OCI-LY1 (cell line): Measurements from ENCODE around the gene KCNMB2.

ENCODE experiments used
- H2AFZ ChIP-seq: fragments of 200-600 bp; sonication (generic), shearing (Covaris generic); 2 replicates; pipeline ENCODE4 v1.6.0; 2014; ENCODE audit warnings: antibody characterized with exemption, mild to moderate bottlenecking, low read length
- H3F3A ChIP-seq: fragments of 200-600 bp; sonication (generic), shearing (Covaris generic); 2 replicates; pipeline ENCODE4 v1.6.0; 2014; ENCODE audit warnings: mild to moderate bottlenecking, antibody characterized with exemption, low read length, moderate library complexity; ENCODE audit not compliant: insufficient read depth
- H3K27ac ChIP-seq: fragments of 200-600 bp; sonication (generic); 2 replicates; pipeline ENCODE4 v1.5.1; 2014; ENCODE audit warnings: low read length, mixed run types, mild to moderate bottlenecking, low read depth; ENCODE audit not compliant: poor library complexity, severe bottlenecking
- H3K27me3 ChIP-seq: fragments of 200-600 bp; sonication (generic); 2 replicates; pipeline ENCODE4 v1.6.0; 2014; ENCODE audit warnings: antibody characterized with exemption, mild to moderate bottlenecking, low read length, moderate library complexity; ENCODE audit not compliant: insufficient read depth
- H3K36me3 ChIP-seq: fragments of 200-600 bp; sonication (generic); 2 replicates; pipeline ENCODE4 v1.6.1; 2014; ENCODE audit warnings: mild to moderate bottlenecking, antibody characterized with exemption, low read length, moderate library complexity, mixed read lengths; ENCODE audit not compliant: insufficient read depth
- H3K4me1 ChIP-seq: fragments of 200-600 bp; sonication (generic); 2 replicates; pipeline ENCODE4 v1.5.1; 2014; ENCODE audit warnings: mild to moderate bottlenecking, low read length, moderate library complexity; ENCODE audit not compliant: insufficient read depth, severe bottlenecking
- H3K4me2 ChIP-seq: fragments of 200-600 bp; sonication (generic), shearing (Covaris generic); 2 replicates; pipeline ENCODE4 v1.6.1; 2014; ENCODE audit warnings: low read length
- H3K4me3 ChIP-seq: fragments of 200-600 bp; sonication (generic); 2 replicates; pipeline ENCODE4 v1.5.1; 2014; ENCODE audit warnings: low read length, low read depth, mild to moderate bottlenecking, mixed read lengths; ENCODE audit not compliant: poor library complexity, severe bottlenecking
- H3K79me2 ChIP-seq: fragments of 200-600 bp; shearing (Covaris generic); 2 replicates; pipeline ENCODE4 v1.6.1; 2016; ENCODE audit warnings: mixed run types, low read length, mixed read lengths; ENCODE audit not compliant: insufficient read depth
- H3K9ac ChIP-seq: fragments of 200-600 bp; sonication (generic), shearing (Covaris generic); 2 replicates; pipeline ENCODE4 v1.6.1; 2014; ENCODE audit warnings: mild to moderate bottlenecking, low read length, mixed read lengths
- H3K9me2 ChIP-seq: fragments of 200-600 bp; sonication (generic), shearing (Covaris generic); 2 replicates; pipeline ENCODE4 v1.6.1; 2014; ENCODE audit warnings: low read depth, mild to moderate bottlenecking, low read length, mixed read lengths
- H3K9me3 ChIP-seq: fragments of 200-600 bp; shearing (Covaris generic); 2 replicates; pipeline ENCODE4 v1.6.1; 2014; ENCODE audit warnings: low read length, mixed read lengths
- H4K20me1 ChIP-seq: fragments of 200-600 bp; sonication (generic), shearing (Covaris generic); 2 replicates; pipeline ENCODE4 v1.6.0; 2016; ENCODE audit warnings: mild to moderate bottlenecking, low read length; ENCODE audit not compliant: insufficient read depth
- EZH2 ChIP-seq: fragments of 200-600 bp; sonication (generic), shearing (Covaris generic); IDR thresholded peaks from 2 replicates; pipeline ENCODE4 v1.8.0; 2017; ENCODE audit warnings: borderline replicate concordance, mixed run types, mild to moderate bottlenecking, antibody characterized with exemption, low read length, moderate library complexity, mixed read lengths
- TF ChIP-seq, protein P1 (sequence below): fragments of 200-600 bp; sonication (generic), shearing (Covaris generic); IDR thresholded peaks from 2 replicates; pipeline ENCODE4 v1.5.1; 2017; ENCODE audit warnings: mild to moderate bottlenecking, antibody characterized with exemption, low read length, moderate library complexity, mixed read lengths

Gene KCNMB2

DNA sequence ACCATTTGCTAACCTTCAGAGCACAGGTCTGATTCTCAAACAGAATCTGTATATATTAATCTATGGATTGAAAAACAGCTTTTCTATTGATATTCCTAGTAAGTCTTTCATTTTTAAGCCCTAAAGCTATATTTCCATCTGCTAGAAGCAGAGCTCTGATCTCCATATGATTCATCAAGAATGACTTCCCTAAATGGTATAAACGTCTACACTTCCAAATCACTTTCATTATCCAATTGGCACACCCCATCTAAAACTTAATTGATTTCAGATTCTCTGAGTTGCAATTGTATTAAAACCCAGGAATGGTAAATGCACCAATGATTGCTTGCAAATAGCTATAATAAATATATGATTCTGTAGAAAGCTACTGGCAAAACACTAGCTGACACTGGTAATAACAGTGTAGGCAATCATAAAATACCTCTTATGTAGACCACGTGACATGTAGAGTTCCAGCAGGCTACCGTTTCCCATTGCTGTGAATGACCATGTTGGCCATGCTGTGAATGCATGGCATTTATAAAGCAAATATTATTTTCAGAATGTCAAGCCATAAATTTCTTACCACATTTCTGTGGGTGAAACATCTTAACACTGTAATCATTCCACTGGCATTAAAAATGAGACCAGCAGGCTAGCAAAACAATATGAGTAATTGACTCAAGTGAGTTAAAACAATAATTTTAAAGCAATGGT is 309.3 kb downstream of the KCNMB2 start:
- Histone ChIP-seq H3K36me3 (no peaks in the 10 kb centered on the region), H3K79me2 (no peaks in the 10 kb centered on the region), H3K9me3 (no peaks in the 10 kb centered on the region), H3K4me1 (no peaks in the 10 kb centered on the region), H4K20me1 (no peaks in the 10 kb centered on the region), H3K4me2 (no peak overlapping the region), H3K9ac (no peak overlapping the region), H3K4me3 (no peak overlapping the region), H3F3A (no peaks in the 10 kb centered on the region), H3K27ac (no peak overlapping the region), H2AFZ (no peak overlapping the region), H3K27me3 (no peaks in the 10 kb centered on the region), H3K9me2 (no peaks in the 10 kb centered on the region)
- TF ChIP-seq, protein P1, sequence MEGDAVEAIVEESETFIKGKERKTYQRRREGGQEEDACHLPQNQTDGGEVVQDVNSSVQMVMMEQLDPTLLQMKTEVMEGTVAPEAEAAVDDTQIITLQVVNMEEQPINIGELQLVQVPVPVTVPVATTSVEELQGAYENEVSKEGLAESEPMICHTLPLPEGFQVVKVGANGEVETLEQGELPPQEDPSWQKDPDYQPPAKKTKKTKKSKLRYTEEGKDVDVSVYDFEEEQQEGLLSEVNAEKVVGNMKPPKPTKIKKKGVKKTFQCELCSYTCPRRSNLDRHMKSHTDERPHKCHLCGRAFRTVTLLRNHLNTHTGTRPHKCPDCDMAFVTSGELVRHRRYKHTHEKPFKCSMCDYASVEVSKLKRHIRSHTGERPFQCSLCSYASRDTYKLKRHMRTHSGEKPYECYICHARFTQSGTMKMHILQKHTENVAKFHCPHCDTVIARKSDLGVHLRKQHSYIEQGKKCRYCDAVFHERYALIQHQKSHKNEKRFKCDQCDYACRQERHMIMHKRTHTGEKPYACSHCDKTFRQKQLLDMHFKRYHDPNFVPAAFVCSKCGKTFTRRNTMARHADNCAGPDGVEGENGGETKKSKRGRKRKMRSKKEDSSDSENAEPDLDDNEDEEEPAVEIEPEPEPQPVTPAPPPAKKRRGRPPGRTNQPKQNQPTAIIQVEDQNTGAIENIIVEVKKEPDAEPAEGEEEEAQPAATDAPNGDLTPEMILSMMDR: no peak
- TF ChIP-seq EZH2: no peak

DNA sequence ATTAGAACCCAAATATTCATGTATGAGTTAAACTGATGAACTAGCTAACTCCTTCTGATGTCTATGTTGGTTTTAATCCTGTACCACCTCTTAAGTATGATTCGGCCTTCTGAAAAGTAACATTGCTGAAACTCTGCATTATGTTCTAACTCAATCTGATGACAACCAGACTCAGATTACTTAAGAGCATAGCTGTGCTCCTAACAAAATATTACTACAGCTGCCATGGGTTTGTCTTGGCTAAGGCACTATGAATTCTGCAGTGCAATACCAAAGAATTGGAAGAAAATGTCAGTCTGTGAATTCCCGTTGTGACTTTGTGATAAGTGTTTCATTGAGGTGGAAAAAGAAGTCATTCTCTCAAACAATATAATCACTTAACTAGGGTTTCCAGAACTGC is 311.0 kb downstream of the KCNMB2 start:
- no peak overlapping the region for H3K4me2 ChIP-seq
- no peaks in the 10 kb centered on the region for H4K20me1 ChIP-seq
- H3K4me1 ChIP-seq: no peaks in the 10 kb centered on the region
- H2AFZ ChIP-seq: no peak overlapping the region
- TF ChIP-seq, protein P1: no peak
- no peak for TF ChIP-seq EZH2
- H3K36me3 ChIP-seq: no peaks in the 10 kb centered on the region
- H3K4me3 ChIP-seq: no peak overlapping the region
- H3K9me3 ChIP-seq: no peaks in the 10 kb centered on the region
- no peak overlapping the region for H3K9ac ChIP-seq
- H3F3A ChIP-seq: no peaks in the 10 kb centered on the region
- H3K27ac ChIP-seq: no peak overlapping the region
- no peaks in the 10 kb centered on the region for H3K27me3 ChIP-seq
- no peaks in the 10 kb centered on the region for H3K9me2 ChIP-seq
- H3K79me2 ChIP-seq: no peaks in the 10 kb centered on the region

- H2AFZ ChIP-seq: no peak overlapping the region
- H3K36me3 ChIP-seq: no peaks in the 10 kb centered on the region
- no peaks in the 10 kb centered on the region for H3K4me1 ChIP-seq
- H3K27me3 ChIP-seq: no peaks in the 10 kb centered on the region
- TF ChIP-seq, protein P1: no peak
- TF ChIP-seq EZH2: no peak
- no peaks in the 10 kb centered on the region for H4K20me1 ChIP-seq
- H3K9me2 ChIP-seq: no peaks in the 10 kb centered on the region
- H3K9me3 ChIP-seq: no peaks in the 10 kb centered on the region
- no peak overlapping the region for H3K27ac ChIP-seq
- no peak overlapping the region for H3K9ac ChIP-seq
- no peak overlapping the region for H3K4me2 ChIP-seq
- H3K4me3 ChIP-seq: no peak overlapping the region
- H3F3A ChIP-seq: no peaks in the 10 kb centered on the region
- no peaks in the 10 kb centered on the region for H3K79me2 ChIP-seq
These were observed 313.1 kb downstream of the KCNMB2 start for GRCh38 chr3:178849199-178849910.
